Mesendoderm (in vitro differentiated cells): ENCODE measurements around the gene CADM2. TPM values are rescaled to one million over a fixed set of nuclear protein-coding genes. Genes with fewer than 3 reads are reported as not detected.
"Not testable (repeated sequence)": the region's sequence is repeated elsewhere in the genome, so short reads cannot be mapped to it uniquely, and the experiment has no call there.

Source experiments
- DNase-seq: peaks from one replicate; pipeline ENCODE4 v3.0.0; 2013
- H2AK5ac ChIP-seq: 2 replicates; pipeline ENCODE4 v1.6.1; 2013; ENCODE audit warnings: low read length, inconsistent platforms
- H2BK120ac ChIP-seq: 2 replicates; pipeline ENCODE4 v1.6.1; 2013; ENCODE audit warnings: low read depth, mild to moderate bottlenecking, low read length, moderate library complexity, mixed read lengths
- H2BK15ac ChIP-seq: replicated peaks from 2 replicates; pipeline ENCODE4 v1.6.1; 2013; ENCODE audit warnings: low read depth, mild to moderate bottlenecking, moderate library complexity
- H2BK5ac ChIP-seq: 2 replicates; pipeline ENCODE4 v1.6.1; 2013; ENCODE audit warnings: low read length, inconsistent platforms
- H3K18ac ChIP-seq: 2 replicates; pipeline ENCODE4 v1.6.1; 2013; ENCODE audit warnings: mild to moderate bottlenecking, low read length, mixed read lengths
- H3K23ac ChIP-seq: one replicate; pipeline ENCODE4 v1.6.1; 2013; ENCODE audit warnings: low read length
- H3K27ac ChIP-seq: 2 replicates; pipeline ENCODE4 v1.5.1; 2013; ENCODE audit warnings: low read depth, mild to moderate bottlenecking, inconsistent platforms, low read length, moderate library complexity
- H3K27me3 ChIP-seq: 2 replicates; pipeline ENCODE4 v1.6.1; 2013; ENCODE audit warnings: low read length, control low read depth, mild to moderate bottlenecking, inconsistent platforms; ENCODE audit not compliant: insufficient read depth, poor library complexity
- H3K36me3 ChIP-seq: 2 replicates; pipeline ENCODE4 v1.6.1; 2013; ENCODE audit warnings: low read length, inconsistent platforms; ENCODE audit not compliant: control insufficient read depth, insufficient read depth
- H3K4ac ChIP-seq: one replicate; pipeline ENCODE4 v1.6.1; 2013; ENCODE audit warnings: low read depth, mild to moderate bottlenecking, low read length, moderate library complexity
- H3K4me1 ChIP-seq: 2 replicates; pipeline ENCODE4 v1.6.1; 2013; ENCODE audit warnings: low read depth, low read length, inconsistent platforms; ENCODE audit not compliant: control insufficient read depth
- H3K4me2 ChIP-seq: 2 replicates; pipeline ENCODE4 v1.6.1; 2013; ENCODE audit warnings: low read length
- H3K4me3 ChIP-seq: 2 replicates; pipeline ENCODE4 v1.5.1; 2013; ENCODE audit warnings: mild to moderate bottlenecking, low read length
- H3K56ac ChIP-seq: one replicate; pipeline ENCODE4 v1.6.1; 2013; ENCODE audit warnings: low read length
- H3K79me1 ChIP-seq: 2 replicates; pipeline ENCODE4 v1.6.1; 2013; ENCODE audit warnings: low read length, inconsistent platforms
- H3K79me2 ChIP-seq: 2 replicates; pipeline ENCODE4 v1.6.1; 2013; ENCODE audit warnings: mild to moderate bottlenecking, low read length; ENCODE audit not compliant: control insufficient read depth, insufficient read depth
- H3K9ac ChIP-seq: 2 replicates; pipeline ENCODE4 v1.6.1; 2013; ENCODE audit warnings: low read length, inconsistent platforms
- H4K5ac ChIP-seq: one replicate; pipeline ENCODE4 v1.6.1; 2013; ENCODE audit warnings: low read length
- H4K8ac ChIP-seq: one replicate; pipeline ENCODE4 v1.6.1; 2013; ENCODE audit warnings: low read depth, mild to moderate bottlenecking, control low read depth, low read length, moderate library complexity
- WGBS: extraction: QIAGEN DNeasy Blood & Tissue Kit; methylation state at CpG from one replicate; pipeline ENCODE4 v1.1.7; 2013; ENCODE audit warnings: low lambda C conversion rate, missing lambda C conversion rate; ENCODE audit not compliant: insufficient coverage; ENCODE audit errors: extremely low coverage; 5-methylcytosine and 5-hydroxymethylcytosine counted together
- polyA plus RNA-seq, 2 experiments: library from polyadenylated mRNA; stranded (reverse); fragments of 200-250 nt; gene quantifications; one replicate each; pipeline ENCODE4 v1.2.3, GENCODE V29; 2013

The CADM2 gene
- 3.9 TPM for polyA plus RNA-seq (2013, experiment 1 of 2)
- 3.4 TPM for polyA plus RNA-seq (2013, experiment 2 of 2)

GRCh38 chr3:84958495-84959469 lies at the start of gene CADM2:
Gene CADM2 (plus strand): TSS chr3:84958989.
- H3K27ac ChIP-seq = peak within 1 kb of the TSS; percentile 67
- H3K56ac ChIP-seq = peak within 1 kb of the TSS; percentile 84
- DNase-seq = peak; percentile 97
- H4K5ac ChIP-seq = no peak within 1 kb of the TSS
- H3K4me3 ChIP-seq = peak within 1 kb of the TSS; percentile 79
- peak within 1 kb of the TSS; percentile 90 for H3K4me2 ChIP-seq
- H3K23ac ChIP-seq = no peak within 1 kb of the TSS
- H3K36me3 ChIP-seq = no peaks in the 10 kb centered on the region
- H2BK120ac ChIP-seq = no peak within 1 kb of the TSS
- H3K27me3 ChIP-seq = no peaks in the 10 kb centered on the region
- no peaks in the 10 kb centered on the region for H3K79me1 ChIP-seq
- H2AK5ac ChIP-seq = no peak within 1 kb of the TSS
- WGBS = no CpG with 5 or more reads among the region's 70 CpGs
- no peak within 1 kb of the TSS for H3K4ac ChIP-seq
- H3K18ac ChIP-seq = no peak within 1 kb of the TSS
- no peaks in the 10 kb centered on the region for H3K4me1 ChIP-seq
- peak within 1 kb of the TSS; percentile 63 for H3K9ac ChIP-seq
- H2BK15ac ChIP-seq = no peak within 1 kb of the TSS
- H4K8ac ChIP-seq = no peak within 1 kb of the TSS
- H3K79me2 ChIP-seq = no peaks in the 10 kb centered on the region
- no peak within 1 kb of the TSS for H2BK5ac ChIP-seq

GRCh38 chr3:84918592-84918991 lies 40.2 kb upstream of the CADM2 start:
- DNase-seq, H3K56ac ChIP-seq, H4K8ac ChIP-seq, H3K18ac ChIP-seq, H3K4me1 ChIP-seq, H3K27me3 ChIP-seq, H3K27ac ChIP-seq, H2BK120ac ChIP-seq, H2BK15ac ChIP-seq, H2AK5ac ChIP-seq, H3K23ac ChIP-seq, H3K9ac ChIP-seq, H3K4ac ChIP-seq, H3K36me3 ChIP-seq, H3K4me2 ChIP-seq, H2BK5ac ChIP-seq, H3K4me3 ChIP-seq, H4K5ac ChIP-seq, H3K79me1 ChIP-seq, H3K79me2 ChIP-seq: not testable (repeated sequence)
- no CpG with 5 or more reads among the region's 33 CpGs for WGBS

- H2BK15ac ChIP-seq = no peak overlapping the region
- no peak overlapping the region for H2BK5ac ChIP-seq
- H2BK120ac ChIP-seq = no peak overlapping the region
- no CpG with 5 or more reads among the region's 3 CpGs for WGBS
- H3K4me1 ChIP-seq = no peaks in the 10 kb centered on the region
- H3K4me2 ChIP-seq = no peak overlapping the region
- no peak overlapping the region for H3K9ac ChIP-seq
- no peak overlapping the region for H3K23ac ChIP-seq
- H3K56ac ChIP-seq = no peak overlapping the region
- H2AK5ac ChIP-seq = no peak overlapping the region
- no peaks in the 10 kb centered on the region for H3K27me3 ChIP-seq
- no peak overlapping the region for H3K18ac ChIP-seq
- H4K8ac ChIP-seq = no peak overlapping the region
- no peak overlapping the region for H3K4me3 ChIP-seq
- H3K27ac ChIP-seq = no peak overlapping the region
- no peak overlapping the region for H3K4ac ChIP-seq
- H3K79me2 ChIP-seq = no peaks in the 10 kb centered on the region
- DNase-seq = no peak
- no peaks in the 10 kb centered on the region for H3K36me3 ChIP-seq
- H4K5ac ChIP-seq = no peak overlapping the region
- H3K79me1 ChIP-seq = no peaks in the 10 kb centered on the region
These were observed 36.1 kb upstream of the CADM2 start for GRCh38 chr3:84922682-84923081.

- WGBS = no CpG with 5 or more reads among the region's 1 CpG
- no peak overlapping the region for H4K8ac ChIP-seq
- no peak overlapping the region for H3K4me3 ChIP-seq
- no peak overlapping the region for H2BK15ac ChIP-seq
- H2BK5ac ChIP-seq = no peak overlapping the region
- H3K56ac ChIP-seq = no peak overlapping the region
- no peak for DNase-seq
- no peak overlapping the region for H3K23ac ChIP-seq
- no peak overlapping the region for H2BK120ac ChIP-seq
- no peak overlapping the region for H3K4me2 ChIP-seq
- no peaks in the 10 kb centered on the region for H3K36me3 ChIP-seq
- H3K27me3 ChIP-seq = no peaks in the 10 kb centered on the region
- H2AK5ac ChIP-seq = no peak overlapping the region
- no peaks in the 10 kb centered on the region for H3K79me1 ChIP-seq
- H3K18ac ChIP-seq = no peak overlapping the region
- H3K79me2 ChIP-seq = no peaks in the 10 kb centered on the region
- no peak overlapping the region for H3K9ac ChIP-seq
- H3K4ac ChIP-seq = no peak overlapping the region
- no peak overlapping the region for H3K27ac ChIP-seq
- no peak overlapping the region for H4K5ac ChIP-seq
- no peaks in the 10 kb centered on the region for H3K4me1 ChIP-seq
These were observed 33.2 kb upstream of the CADM2 start for GRCh38 chr3:84925571-84925970.

- H3K23ac ChIP-seq = no peak overlapping the region
- no peak overlapping the region for H2BK120ac ChIP-seq
- DNase-seq = peak; percentile 18
- H3K18ac ChIP-seq = no peak overlapping the region
- H3K27me3 ChIP-seq = no peaks in the 10 kb centered on the region
- no peak overlapping the region for H3K9ac ChIP-seq
- H3K4me2 ChIP-seq = no peak overlapping the region
- no peak overlapping the region for H4K8ac ChIP-seq
- no CpG with 5 or more reads among the region's 4 CpGs for WGBS
- no peaks in the 10 kb centered on the region for H3K36me3 ChIP-seq
- no peak overlapping the region for H3K27ac ChIP-seq
- H3K4me3 ChIP-seq = no peak overlapping the region
- no peaks in the 10 kb centered on the region for H3K4me1 ChIP-seq
- H3K79me1 ChIP-seq = no peaks in the 10 kb centered on the region
- H4K5ac ChIP-seq = no peak overlapping the region
- no peak overlapping the region for H2BK5ac ChIP-seq
- no peak overlapping the region for H3K56ac ChIP-seq
- no peak overlapping the region for H2BK15ac ChIP-seq
- no peak overlapping the region for H2AK5ac ChIP-seq
- no peak overlapping the region for H3K4ac ChIP-seq
- H3K79me2 ChIP-seq = no peaks in the 10 kb centered on the region
These were observed 15.4 kb upstream of the CADM2 start for GRCh38 chr3:84943379-84943778.
